ENCODE results near the gene YBX3. TPM values are rescaled to one million over a fixed set of nuclear protein-coding genes. Genes with fewer than 3 reads are reported as not detected.

The YBX3 gene
- total and polyA plus RNA-seq, 5 donors = 490 to 928 (median 682) TPM

Other genes with a start within 250 kb of the YBX3 start
- gene EIF2S3B, start 217.4 kb downstream of the YBX3 start, total RNA-seq = 1 to 10 TPM in 1 of 4 donors, under 1 TPM in 3; 0.29 to 1.3 (median 0.40) TPM
- 0.70 TPM for gene EIF2S3B, start 217.4 kb downstream of the YBX3 start, polyA plus RNA-seq
- 10 to 100 TPM; 12.8 to 17.4 (median 14.0) TPM for gene MAGOHB, start 109.7 kb downstream of the YBX3 start, total RNA-seq
- gene MAGOHB, start 109.7 kb downstream of the YBX3 start, polyA plus RNA-seq = 16.4 TPM
- under 1 TPM in 1 of 4 donors, not detected in 3; 0.09 TPM for gene STYK1, start 49.3 kb downstream of the YBX3 start, total RNA-seq
- 0.02 TPM for gene STYK1, start 49.3 kb downstream of the YBX3 start, polyA plus RNA-seq
- gene TAS2R7, start 79.3 kb upstream of the YBX3 start, total RNA-seq = not detected
- 0.07 TPM for gene TAS2R7, start 79.3 kb upstream of the YBX3 start, polyA plus RNA-seq
- gene TAS2R8, start 84.0 kb upstream of the YBX3 start, total RNA-seq = not detected
- not detected for gene TAS2R8, start 84.0 kb upstream of the YBX3 start, polyA plus RNA-seq
- gene TAS2R9, start 86.8 kb upstream of the YBX3 start, total RNA-seq = not detected
- not detected for gene TAS2R9, start 86.8 kb upstream of the YBX3 start, polyA plus RNA-seq
- under 1 TPM in 3 of 4 donors, not detected in 1; 0.23 to 0.56 (median 0.31) TPM for gene TAS2R10, start 103.0 kb upstream of the YBX3 start, total RNA-seq
- gene TAS2R10, start 103.0 kb upstream of the YBX3 start, polyA plus RNA-seq = not detected
- 1 to 10 TPM in 2 of 4 donors, under 1 TPM in 2; 0.50 to 2.1 (median 1.0) TPM for gene PRR4, start 126.2 kb upstream of the YBX3 start, total RNA-seq
- gene PRR4, start 126.2 kb upstream of the YBX3 start, polyA plus RNA-seq = 2.4 TPM
- 10 to 100 TPM in 2 of 4 donors, 1 to 10 TPM in 2; 4.6 to 14.5 (median 8.9) TPM for gene PRH1, start 160.9 kb upstream of the YBX3 start, total RNA-seq
- 1.8 TPM for gene PRH1, start 160.9 kb upstream of the YBX3 start, polyA plus RNA-seq
- 1 to 10 TPM in 1 of 4 donors, under 1 TPM in 3; 0.23 to 1.8 (median 0.42) TPM for gene TAS2R13, start 186.2 kb upstream of the YBX3 start, total RNA-seq
- gene TAS2R13, start 186.2 kb upstream of the YBX3 start, polyA plus RNA-seq = 0.25 TPM
- gene PRH2, start 205.9 kb upstream of the YBX3 start, total RNA-seq = under 1 TPM in 1 of 4 donors, not detected in 3; 0.53 TPM
- gene PRH2, start 205.9 kb upstream of the YBX3 start, polyA plus RNA-seq = not detected
- gene TAS2R14, start 215.9 kb upstream of the YBX3 start, total RNA-seq = 1 to 10 TPM in 2 of 4 donors, under 1 TPM in 2; 0.60 to 1.5 (median 1.1) TPM
- gene TAS2R14, start 215.9 kb upstream of the YBX3 start, polyA plus RNA-seq = 1.1 TPM

All from right cardiac atrium (tissue), 5 donors.